ENCODE data around the gene FTO.

The FTO gene

DNA sequence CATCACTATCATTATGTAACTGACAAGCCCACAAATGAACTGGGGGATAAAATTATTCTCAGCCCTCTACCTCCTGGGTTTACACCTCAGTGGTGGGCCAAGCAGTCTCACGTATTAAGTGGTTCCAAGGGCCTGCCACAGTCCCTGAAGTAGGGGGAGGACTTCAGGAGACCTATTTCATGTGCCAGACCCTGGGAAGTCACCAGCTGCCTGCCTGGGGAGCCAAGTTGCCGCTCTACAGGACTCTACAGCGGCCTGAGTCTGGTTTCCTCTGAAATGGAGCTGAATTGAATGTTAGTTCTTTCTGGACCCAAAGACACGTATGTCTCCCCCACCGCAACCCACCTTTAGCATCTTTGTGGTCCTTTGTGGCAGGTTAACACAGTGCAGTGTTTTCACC lies 395.7 kb downstream of the FTO start:
- DNase-seq = no peak

GRCh38 chr16:54102888-54103866 lies 399.2 kb downstream of the FTO start:
- DNase-seq = no peak

- DNase-seq = no peak
These were observed 402.1 kb downstream of the FTO start for GRCh38 chr16:54106057-54106456.

GRCh38 chr16:54107583-54108202 lies 403.7 kb downstream of the FTO start:
- DNase-seq = no peak

- no peak for DNase-seq
These were observed 406.3 kb downstream of the FTO start for GRCh38 chr16:54110016-54110981.

DNA sequence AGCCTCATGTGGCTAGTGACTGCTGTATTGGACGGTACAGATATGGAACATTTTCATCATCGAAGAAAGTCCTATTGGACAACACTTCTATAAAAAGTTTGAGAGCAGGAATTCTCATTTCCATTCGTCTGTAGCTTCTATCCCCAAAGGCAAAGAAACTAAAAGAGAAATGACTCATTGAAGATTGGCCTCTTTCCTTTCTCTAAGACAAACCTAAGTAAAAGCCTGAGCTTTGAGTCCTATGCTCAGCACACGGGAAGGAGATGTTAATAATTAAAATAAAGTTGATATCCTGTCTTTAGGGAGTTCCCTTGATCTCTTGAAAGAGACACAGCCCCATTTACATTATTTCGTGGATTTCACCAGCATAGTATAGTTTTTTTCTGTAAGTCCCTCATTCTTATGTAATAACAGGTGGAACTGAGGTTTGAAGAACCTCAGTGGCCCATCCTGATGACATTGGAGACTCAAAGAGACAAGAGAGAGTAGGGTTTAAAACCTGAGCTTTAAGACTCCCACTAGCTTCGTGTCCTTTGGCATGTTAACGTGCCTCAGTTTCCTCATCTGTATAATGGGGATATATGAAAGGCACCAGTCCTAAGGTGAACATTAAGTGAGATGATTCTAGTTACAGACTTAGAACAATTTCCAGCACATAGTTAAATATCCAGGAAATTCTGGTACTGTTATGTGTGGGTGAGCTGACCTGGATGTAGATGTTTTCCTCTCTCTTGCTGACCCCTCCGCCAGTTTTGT lies 408.7 kb downstream of the FTO start:
- DNase-seq = no peak

DNA sequence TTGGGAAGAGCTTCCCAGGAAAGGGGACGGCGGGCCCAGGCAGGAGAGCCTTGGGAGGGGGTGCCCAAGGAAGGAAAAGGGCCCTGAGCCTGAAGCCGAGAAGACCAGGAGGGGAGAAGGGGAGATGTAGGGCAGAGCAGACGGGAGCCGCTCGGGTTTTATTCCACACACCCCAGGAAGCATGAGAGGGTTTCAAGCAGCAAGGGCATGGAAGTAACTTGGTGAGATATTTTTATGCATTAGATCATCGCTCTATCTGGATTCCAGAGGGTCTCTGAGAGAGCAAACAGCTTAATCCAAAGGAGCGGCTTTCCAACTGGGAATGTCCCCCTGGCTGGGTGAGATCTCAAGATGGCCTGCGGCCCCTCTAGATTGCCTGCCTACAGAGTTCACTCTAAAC lies 411.6 kb downstream of the FTO start:
- DNase-seq = no peak

DNA sequence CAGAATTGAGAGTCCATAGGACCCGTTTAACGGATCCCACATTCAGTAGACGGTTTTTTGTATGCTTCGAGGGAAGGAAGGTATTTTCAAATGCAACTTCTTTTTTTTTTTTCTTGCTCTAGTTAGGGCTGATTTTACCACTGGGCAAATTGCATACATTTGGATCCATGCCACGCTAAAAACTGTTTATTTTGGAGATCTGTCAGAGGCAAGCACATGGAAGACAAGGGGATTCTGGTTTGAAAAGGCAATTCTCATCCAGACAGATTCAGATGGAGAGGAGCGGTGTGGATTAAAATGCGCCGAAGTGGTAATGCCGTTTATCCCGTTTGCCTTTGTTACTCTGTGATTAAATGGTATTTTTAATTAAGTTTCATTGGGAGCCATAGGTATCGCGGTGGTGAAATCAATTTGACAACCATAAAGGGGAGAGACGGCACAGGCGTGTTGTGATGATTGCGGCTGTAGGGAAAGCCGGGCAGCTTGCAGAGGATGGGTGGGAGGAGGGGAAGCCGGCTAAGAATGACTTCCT lies 412.2 kb downstream of the FTO start:
- DNase-seq = no peak

DNA sequence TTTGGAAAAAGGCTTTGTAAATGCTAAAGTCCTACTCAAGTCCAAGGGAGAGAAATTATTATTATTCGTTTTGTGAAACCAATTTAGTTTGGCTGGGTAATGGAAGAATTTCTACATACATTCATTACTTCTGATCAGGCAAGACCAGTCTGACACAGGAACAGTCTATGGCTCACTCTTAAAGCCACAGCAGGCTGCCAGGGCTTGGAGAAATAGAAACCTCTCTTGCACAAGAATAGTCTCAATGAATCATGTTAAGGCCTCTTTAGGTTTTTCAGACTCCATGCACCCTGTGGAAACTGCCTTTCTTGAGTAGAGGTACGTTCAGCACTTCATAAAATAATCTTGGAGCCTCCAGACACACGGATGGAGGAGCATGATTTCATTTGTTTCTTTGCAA lies 414.9 kb downstream of the FTO start:
- no peak for DNase-seq

DNA sequence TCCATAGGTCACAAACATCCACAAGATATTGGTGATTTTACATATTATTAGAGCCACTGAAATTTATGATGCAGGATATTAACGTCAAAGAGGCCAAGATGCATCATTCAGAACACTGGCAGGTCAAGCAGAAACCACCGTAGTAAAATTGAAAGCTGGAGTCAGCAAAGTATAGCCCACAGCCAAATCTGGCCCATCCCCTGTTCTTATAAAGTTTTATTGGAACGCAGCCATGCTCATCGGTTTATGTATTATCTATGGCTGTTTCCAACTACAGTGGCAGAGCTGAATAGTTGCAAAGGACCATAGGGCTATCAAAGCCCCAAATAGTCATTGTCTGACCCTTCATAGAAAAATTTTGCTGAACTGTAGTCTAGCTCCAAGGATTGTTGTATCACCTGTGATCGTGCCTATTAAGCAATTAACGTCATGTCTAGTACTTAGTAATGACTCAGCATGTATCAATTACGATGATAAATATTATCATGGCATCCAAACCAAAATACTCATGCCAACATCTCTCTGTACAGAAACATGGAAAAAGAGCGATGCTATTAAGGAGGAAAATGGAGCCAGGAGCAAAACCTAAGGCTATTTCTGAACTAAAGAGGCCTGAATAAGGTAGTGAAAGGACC lies 417.0 kb downstream of the FTO start:
- DNase-seq = no peak

DNA sequence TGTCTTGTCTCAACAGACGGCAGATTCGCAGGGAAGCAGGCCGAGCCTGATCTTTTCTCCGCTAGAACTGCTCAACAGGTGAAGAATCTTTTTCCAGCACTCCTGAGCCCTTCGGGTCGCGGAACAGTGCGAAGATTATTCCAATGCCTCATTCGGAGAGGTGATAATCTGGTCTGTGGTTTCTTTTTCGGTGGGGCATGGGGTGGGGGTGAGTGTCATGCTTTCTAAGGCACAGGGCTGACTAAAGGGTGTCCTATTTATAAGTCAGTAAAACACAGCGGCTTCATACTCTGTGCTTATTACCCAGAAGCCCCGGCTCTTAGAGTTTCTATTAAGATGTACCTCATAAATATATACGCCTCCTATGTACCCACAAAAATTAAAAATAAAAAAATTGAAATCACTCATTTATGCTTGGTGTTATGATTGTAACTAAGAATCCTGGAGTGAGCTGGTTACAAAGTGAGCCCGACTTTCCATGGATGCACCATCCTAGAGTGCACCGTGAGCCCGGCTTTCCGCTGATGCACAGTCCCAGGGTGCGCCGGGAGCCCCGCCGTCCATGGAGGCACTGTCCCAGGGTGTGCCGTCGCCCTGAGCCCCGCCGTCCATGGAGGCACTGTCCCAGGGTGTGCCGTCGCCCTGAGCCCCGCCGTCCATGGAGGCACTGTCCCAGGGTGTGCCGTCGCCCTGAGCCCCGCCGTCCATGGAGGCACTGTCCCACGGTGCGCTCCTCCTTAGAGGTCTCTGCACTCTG lies 417.8 kb downstream of the FTO start:
- DNase-seq = no peak

GRCh38 chr16:54123766-54124165 lies 419.8 kb downstream of the FTO start:
- no peak for DNase-seq

DNA sequence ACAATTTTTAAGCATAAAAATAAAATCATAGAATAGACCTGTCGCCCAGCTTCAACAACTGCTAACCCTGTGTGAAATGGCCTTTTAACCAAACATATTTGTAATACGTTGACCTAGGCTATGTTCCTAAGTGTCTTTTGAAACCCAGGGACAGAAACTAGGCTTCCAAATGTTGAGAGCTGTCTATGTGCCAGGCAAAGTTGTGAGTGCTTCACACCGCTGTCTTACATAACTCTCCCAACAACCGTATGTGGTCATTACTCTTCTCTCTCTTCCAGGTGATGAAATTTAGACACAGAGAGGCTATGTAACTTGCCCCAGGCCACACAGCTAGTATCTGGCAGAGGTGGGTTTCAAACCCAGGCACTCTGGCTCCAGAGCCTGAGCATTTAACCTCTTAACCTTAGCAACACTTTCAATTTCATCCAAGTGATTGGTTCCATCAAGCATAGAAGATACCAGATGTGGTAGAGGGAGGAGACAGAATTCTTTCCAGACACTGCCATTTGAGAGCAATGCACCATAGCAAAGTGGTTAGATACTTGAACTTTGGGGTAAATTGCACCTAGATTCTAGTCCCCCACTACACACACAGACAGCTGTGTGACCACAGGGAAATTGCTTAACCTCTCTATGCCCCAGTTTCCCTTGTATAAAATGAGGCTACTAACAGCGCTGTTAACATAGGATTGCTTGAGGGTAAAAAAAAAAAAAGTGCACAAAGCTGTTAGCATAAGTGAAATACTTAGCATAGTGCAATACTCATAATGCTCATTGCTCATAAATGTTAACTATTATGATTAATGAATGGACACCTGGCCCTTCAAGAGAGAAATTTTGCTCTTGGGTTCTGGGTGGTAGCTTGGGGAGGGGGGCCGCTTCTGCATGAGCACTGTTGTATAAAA lies 422.0 kb downstream of the FTO start:
- no peak for DNase-seq

DNA sequence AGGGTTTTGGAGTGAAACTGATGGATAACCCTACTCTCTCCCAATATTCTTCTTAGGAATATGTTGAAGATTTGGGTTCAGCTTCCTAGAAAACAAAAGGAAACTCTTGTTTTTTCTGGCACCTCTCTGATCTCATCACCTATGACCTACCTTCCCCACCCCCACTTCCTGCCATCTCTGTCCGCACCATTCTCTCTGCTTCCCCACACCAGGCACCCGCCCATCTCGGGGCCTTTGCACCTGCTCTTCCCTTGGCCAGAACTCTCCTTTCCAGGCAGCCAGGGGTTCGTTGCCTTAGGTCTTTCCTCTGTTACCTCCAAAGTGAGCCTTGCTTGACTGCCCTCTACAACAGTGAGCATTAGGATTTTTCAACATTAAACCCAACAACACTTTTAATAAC lies 423.0 kb downstream of the FTO start:
- DNase-seq = no peak

GRCh38 chr16:54128629-54129234 lies 424.8 kb downstream of the FTO start:
- DNase-seq = no peak

DNA sequence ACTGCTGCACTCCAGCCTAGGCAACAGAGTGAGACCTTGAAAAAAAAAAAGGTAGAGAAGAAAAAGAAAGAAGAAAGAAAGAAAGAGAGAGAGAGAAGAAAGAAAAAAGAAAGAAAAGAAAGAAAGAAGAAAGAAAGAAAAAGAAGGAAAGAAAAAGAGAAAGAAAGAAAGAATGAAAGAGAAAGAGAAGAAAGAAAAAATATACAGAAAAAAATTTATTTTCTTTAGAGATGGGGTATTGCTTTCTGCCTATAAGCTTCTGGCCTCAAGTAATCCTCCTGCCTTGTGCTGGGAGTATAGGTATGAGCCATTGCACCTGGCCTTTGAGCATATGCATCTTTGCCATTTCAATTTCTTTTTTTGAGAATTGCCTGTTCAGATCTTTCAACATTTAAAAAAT lies 425.9 kb downstream of the FTO start:
- DNase-seq = no peak

DNA sequence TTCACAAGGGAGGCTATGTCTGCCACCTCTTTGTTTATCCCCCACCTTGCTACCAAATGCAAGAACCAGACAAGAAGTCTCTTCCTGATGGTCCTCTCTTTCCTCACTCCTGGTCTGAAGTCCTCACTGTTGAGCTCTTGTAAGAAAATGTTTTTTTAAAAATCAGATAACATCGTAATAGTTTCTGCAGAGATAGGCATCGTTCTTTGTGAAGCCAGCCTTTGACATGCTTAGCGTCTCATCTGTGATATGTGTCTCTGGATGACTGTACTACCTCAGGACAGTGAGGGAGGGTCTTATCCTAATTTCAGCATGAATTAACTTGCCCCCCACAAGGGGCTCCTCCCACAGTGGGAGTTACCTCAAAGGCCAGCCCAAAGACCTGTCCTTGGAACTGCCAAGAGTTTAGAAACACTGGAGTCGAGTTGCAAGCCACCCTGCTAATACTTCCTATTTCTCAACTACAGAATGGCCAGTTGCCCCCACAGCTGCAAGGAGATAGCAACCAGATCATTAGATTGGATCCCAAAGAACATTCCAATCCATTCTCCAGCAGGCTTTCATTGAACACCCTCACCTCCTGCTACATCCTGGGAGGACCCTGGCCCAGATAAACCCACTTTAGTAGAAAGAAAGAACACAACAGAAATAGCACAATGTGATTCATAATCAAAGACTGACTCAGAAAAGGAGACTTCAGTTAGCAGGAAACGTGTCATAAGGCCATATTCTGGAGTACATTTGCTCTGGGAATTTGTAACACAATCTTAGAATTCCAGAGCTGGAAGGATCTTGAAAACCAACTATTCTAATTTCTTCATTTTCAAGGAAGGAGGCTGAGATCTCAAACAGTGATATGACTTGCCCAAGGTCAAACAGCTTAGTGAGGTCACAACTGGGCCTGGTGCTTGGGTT lies 431.7 kb downstream of the FTO start:
- no peak for DNase-seq

DNA sequence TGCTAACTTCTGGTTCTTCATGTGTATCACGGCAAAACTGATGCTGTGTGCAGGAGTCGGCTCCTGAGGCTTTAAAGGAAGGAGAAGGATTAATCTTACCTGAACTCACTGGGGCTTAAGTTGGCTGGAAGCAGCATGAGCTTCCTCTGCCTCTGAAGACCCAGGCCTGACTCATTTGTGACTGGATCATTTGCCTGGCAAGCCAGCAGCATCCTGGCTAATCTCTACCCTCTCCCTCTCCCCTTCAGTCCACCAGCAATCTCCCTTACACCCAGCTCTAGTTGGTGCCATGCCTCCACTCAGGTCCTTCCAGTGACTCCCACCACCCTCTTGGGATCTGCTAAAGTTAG lies 432.3 kb downstream of the FTO start:
- DNase-seq = no peak

Data from inflammatory macrophage treated with lipopolysaccharide for 4 hours (primary cell).